Measurements from ENCODE around the gene C2CD3.

C2CD3 gene

DNA sequence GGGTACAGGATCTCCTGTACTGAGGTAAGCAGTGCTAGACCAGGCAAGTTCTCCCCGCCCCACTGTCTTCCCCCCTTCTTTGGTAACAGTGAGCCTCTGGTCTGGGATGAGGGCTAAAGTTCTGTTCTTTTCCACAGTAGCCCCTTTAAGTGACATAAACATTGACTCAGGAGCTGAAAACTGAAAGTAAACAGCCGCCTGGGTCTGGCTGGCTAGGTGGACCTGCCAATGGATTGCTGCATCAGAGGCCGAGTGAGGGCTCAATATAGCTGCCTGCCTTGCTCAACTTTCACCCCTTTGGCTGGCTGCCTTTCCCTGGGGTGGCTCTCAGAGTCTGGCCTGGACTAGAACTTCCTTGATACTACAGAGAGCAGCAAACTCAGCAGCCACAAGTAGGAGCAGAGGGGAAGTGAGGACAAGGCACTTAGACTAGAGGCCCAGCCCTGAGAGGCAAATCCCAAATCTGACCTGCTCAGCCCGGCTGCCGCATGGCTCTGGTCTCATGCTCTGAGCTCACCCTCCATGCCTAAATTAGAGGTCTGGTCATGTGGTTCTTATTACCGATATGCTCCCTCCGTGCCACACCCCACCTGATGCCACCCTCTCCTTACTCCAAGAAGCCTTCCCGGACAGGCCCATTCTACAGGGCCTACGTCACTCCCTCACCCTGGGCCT lies 152.3 kb downstream of the C2CD3 start:
- no peak for DNase-seq (ENCODE audit: low read depth)

GRCh38 chr11:74017631-74018030 lies 153.2 kb downstream of the C2CD3 start:
- DNase-seq (ENCODE audit: low read depth), result no peak

DNA sequence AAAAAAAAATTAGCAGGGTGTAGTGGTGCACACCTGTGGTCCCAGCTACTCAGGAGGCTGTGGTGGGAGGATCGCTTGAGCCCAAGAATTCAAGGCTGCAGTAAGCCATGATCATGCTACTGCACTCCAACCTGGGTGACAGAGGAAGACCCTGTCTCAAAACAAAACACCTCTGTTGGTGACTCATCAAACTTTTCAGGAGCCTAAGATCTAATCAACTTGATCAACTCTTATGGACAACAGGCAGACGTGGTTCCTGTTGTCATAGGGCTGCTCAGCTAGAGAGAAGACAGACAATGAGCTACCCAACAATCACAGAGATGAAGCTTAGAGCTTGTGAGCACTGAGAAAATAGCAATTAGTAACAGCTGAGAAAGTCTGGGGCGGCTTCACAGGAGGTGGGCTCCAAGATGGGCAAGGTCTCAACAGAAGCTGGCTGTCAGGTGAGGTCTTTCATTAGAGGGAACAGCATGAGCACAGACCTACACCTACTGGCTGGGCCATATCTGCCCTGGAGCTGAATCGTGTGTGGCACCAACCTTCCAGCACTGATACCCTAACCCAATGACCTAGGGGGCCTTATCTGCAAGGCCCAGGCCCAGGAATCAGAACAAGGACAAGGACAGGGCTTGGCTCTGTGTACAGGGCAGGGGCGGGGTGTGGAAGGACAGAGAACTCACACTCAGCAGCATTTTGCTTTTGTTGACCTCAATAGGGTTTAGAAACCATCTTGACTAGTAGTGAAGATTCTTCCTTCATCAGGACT lies 154.7 kb downstream of the C2CD3 start:
- DNase-seq (ENCODE audit: low read depth), result no peak

- no peak for DNase-seq (ENCODE audit: low read depth)
Observed at GRCh38 chr11:74014880-74015279, 155.9 kb downstream of the C2CD3 start.

DNA sequence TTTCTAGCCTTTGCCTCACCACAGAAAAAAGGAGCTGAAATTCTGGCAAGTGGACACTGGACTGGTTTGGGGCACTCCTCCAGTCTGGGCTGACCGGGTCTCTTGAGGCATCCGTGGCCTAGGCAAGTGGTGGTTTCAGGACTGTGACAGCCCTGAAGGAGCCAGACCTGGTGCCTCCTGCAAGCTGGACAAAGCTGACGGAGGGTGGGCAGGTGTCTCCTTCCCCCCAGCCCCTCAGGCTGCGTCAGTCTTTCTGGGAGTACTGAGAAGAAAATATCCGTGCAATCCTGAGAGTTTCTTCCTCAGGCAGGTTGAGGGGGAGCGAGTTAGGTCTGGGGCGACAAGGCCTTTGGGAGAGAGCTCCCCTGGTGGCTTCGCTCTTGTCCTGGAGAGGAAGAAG lies 157.7 kb downstream of the C2CD3 start:
- no peak for DNase-seq (ENCODE audit: low read depth)

GRCh38 chr11:74012074-74012809 lies 158.6 kb downstream of the C2CD3 start:
- no peak for DNase-seq (ENCODE audit: low read depth)

- DNase-seq (ENCODE audit: low read depth), result peak; percentile 23
Observed at GRCh38 chr11:74011360-74012073, 159.3 kb downstream of the C2CD3 start.

- DNase-seq (ENCODE audit: low read depth), result no peak
Observed at GRCh38 chr11:74010306-74011300, 160.2 kb downstream of the C2CD3 start.

DNA sequence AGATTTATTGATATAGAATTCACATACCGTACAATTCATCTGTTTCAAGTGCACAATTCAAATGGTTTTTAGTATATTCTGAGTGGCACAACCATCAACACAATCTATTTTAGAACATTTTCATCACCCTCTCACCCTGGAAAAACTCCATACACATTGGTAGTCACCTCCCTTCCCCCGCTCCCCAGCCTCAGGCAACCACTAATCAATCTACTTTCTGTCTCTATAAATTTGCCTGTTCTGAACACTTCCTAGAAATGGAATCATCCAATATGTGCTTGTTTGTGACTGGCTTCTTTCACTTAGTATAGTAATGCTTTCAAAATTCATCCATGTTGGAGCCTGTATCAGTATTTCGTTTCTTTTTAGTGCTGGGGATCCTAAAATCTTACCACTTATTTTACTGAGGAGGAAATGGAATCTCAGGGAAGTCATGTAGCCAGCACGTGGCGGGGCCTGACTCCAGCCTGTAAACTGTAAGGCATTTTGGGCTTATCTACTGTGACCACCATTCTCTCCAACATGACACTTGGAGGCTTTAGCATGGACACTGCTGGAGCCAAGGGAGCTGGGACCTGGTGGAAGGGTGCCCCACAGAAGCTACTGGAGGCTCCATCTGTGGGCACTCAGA lies 161.0 kb downstream of the C2CD3 start:
- DNase-seq (ENCODE audit: low read depth), result no peak

GRCh38 chr11:74009230-74009547 lies 161.6 kb downstream of the C2CD3 start:
- no peak for DNase-seq (ENCODE audit: low read depth)

GRCh38 chr11:74008373-74009229 lies 162.2 kb downstream of the C2CD3 start, which contains the start of gene UCP3:
UCP3 (minus strand) TSS chr11:74009085; CDS start chr11:74007042, 2,043 bp downstream.
- no peak for DNase-seq (ENCODE audit: low read depth)

DNA sequence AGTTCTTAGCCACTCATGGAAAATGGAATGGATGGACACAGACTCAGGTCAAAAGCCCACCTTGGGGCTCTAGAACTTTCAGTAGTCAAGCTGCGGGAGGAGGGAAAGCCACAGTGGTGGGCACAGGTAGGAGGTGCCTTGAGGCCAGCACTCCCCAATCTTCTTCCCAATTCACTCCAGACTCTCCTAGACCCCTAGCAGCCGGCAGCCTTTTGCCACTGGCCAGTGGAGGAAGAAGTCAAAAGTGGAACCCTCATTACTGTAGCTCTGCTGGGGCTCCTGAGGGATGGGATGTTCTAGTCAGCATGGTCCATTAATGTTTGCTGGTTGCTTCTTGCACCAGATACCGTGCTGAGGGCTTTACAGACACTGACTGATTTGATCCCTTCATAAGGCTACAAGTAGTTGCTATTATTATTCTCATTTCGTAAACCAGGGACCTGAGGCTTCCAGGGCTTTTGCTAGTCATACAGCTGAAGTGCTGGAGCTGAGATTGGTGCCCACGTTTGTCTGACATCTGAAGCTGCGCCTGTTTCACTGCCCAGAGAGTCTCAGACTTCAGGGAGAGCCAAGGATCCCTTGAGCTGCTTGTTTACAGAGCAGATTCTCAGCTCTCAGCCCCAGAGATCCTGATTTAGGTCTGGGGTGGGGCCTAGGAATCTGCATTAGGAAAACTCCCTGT lies 163.0 kb downstream of the C2CD3 start:
- no peak for DNase-seq (ENCODE audit: low read depth)

DNA sequence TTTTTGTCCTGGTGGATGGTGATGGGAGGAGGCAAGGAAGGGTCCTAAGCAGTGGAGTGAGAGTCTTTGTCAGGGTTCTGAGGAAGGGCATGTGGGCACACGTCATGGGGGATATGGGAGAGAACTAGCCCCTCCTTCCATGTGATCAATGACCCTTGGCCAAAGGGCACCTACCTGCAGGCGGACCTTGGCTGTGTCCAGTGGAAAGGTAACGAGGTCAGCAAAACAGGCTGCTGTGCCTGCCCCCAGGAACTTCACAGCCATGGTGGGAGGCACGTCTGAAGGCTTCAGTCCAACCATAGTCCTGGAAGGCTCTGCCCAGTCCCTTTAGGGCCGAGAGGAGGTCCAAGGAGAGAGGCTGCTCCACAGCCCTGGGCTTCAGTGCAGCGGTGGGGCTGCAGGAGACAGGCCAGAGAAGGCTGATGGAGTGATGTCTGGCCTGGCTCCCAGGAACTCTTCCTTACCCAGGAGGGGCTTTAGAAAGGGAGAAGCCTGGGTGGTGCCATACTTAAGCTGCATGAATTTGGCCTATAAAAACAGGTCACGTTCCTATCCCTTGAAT lies 164.0 kb downstream of the C2CD3 start:
- DNase-seq (ENCODE audit: low read depth), result no peak

- DNase-seq (ENCODE audit: low read depth), result no peak
Observed at GRCh38 chr11:74005721-74006517, 164.9 kb downstream of the C2CD3 start.

- peak; percentile 84 for DNase-seq (ENCODE audit: low read depth)
Observed at GRCh38 chr11:74004759-74005615, 165.8 kb downstream of the C2CD3 start.

GRCh38 chr11:74004046-74004695 lies 166.6 kb downstream of the C2CD3 start:
- no peak for DNase-seq (ENCODE audit: low read depth)
